Thoracic aorta (tissue), 2 donors: Measurements from ENCODE around the gene NDUFA13. TPM values are rescaled to one million over a fixed set of nuclear protein-coding genes. Genes with fewer than 3 reads are reported as not detected.

Experiments
- ATAC-seq: fragments of 150-250 bp; one replicate; pipeline ENCODE4 v1.8.0; 2017; ENCODE audit warnings: low read depth; ENCODE audit not compliant: insufficient number of reproducible peaks, low FRiP score
- DNase-seq: peaks from one replicate; pipeline ENCODE4 v3.0.0-alpha.2; 2020; ENCODE audit warnings: low spot score
- H3K27ac ChIP-seq, 2 donors: fragments of 200-600 bp; sonication (generic); 1 replicate in 1 of 2; 2 replicates in 1 of 2; pipeline ENCODE4 v1.5.1; 2016; ENCODE audit warnings: mild to moderate bottlenecking in 2 of 2, moderate library complexity in 2 of 2
- H3K27me3 ChIP-seq: fragments of 200-600 bp; sonication (generic); replicated peaks from 2 replicates; pipeline ENCODE4 v1.6.0; 2016; ENCODE audit warnings: mild to moderate bottlenecking; ENCODE audit not compliant: insufficient read depth
- H3K36me3 ChIP-seq: fragments of 200-600 bp; sonication (generic); one replicate; pipeline ENCODE4 v1.5.1; 2016
- H3K4me1 ChIP-seq, 2 donors: fragments of 200-600 bp; sonication (generic); 1 replicate in 1 of 2; 2 replicates in 1 of 2; pipeline versions ENCODE4 v1.5.1 to v1.6.0; 2016; ENCODE audit warnings: low read depth in 2 of 2, mild to moderate bottlenecking in 1 of 2; ENCODE audit not compliant: control insufficient read depth in 1 of 2
- H3K4me3 ChIP-seq: fragments of 200-600 bp; sonication (generic); 2 replicates; pipeline ENCODE4 v1.5.1; 2016; ENCODE audit warnings: mild to moderate bottlenecking
- H3K9me3 ChIP-seq: fragments of 200-600 bp; sonication (generic); 2 replicates; pipeline ENCODE4 v1.5.1; 2016
- CTCF ChIP-seq: fragments of 200-600 bp; sonication (generic); IDR thresholded peaks from one replicate; pipeline ENCODE4 v1.5.1; 2019; ENCODE audit warnings: antibody characterized with exemption
- total RNA-seq, 2 donors: library from RNA; depleted of rRNA; stranded (reverse); fragments of >200 nt; gene quantifications; one replicate each; pipeline versions ENCODE4 v1.1.0 to v1.2.3, GENCODE V29; 2016

The NDUFA13 gene
- total RNA-seq, 2 donors from 2014 or later: 15.5 to 60.8 TPM

- ATAC-seq: no peak
- Histone ChIP-seq H3K9me3 (no peaks in the 10 kb centered on the region), H3K4me3 (no peak overlapping the region), H3K36me3 (no peaks in the 10 kb centered on the region), H3K27me3 (no peaks in the 10 kb centered on the region), H3K4me1 (peaks cover 4 to 20% of the 10 kb centered on the region in 2 donors), H3K27ac (no peak overlapping the region)
- DNase-seq: no peak
- no peak for TF ChIP-seq CTCF
Measured at GRCh38 chr19:19534556-19535265, 18.7 kb downstream of the NDUFA13 start.

DNA sequence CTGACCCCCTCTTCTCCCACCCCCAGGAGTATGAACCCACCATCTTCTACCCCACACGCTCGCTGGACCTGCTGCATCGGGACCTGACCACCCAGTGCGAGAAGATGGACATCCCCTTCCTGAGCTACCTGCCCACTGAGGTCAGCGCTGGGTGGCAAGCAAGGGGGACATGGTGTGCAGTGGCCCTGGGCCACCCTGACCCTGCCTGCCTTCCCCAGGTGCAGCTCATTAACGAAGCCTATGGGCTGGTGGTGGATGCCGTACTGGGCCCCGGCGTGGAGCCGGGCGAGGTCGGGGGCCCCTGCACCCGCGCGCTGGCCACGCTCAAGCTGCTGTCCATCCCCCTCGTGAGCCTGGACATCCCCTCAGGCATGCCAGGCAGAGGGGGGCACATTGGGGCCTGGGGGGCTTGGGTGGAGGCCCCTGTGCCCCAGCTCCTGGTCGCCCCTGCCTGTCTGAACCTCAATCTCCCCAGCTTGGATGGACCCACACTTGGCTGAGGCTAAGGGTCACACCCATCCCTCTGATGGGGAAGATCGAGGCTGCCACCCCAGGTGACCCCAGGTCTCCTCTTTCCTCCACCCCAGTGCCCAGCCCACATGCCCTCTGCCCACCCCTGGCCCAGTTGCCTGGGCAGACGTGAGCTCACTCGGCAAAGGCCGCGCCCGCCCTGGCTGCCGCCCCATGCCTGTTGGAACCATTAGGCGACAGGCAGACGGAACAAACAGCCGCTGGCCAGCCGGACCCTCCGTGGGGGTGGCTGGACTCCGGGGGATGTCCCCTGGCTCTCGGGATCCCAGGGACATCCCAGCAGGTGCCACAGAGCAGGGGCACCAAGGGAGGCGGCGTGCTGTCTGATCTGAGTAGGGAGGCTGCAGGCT, 19.5 kb downstream of the NDUFA13 start:
- H3K27me3 ChIP-seq: no peaks in the 10 kb centered on the region
- no peak overlapping the region for H3K27ac ChIP-seq
- DNase-seq (no peak), ATAC-seq (no peak)
- no peak overlapping the region for H3K4me3 ChIP-seq
- no peak for TF ChIP-seq CTCF
- H3K36me3 ChIP-seq: no peaks in the 10 kb centered on the region
- H3K4me1 ChIP-seq: peaks cover 4 to 26% of the 10 kb centered on the region in 2 donors
- no peaks in the 10 kb centered on the region for H3K9me3 ChIP-seq

DNA sequence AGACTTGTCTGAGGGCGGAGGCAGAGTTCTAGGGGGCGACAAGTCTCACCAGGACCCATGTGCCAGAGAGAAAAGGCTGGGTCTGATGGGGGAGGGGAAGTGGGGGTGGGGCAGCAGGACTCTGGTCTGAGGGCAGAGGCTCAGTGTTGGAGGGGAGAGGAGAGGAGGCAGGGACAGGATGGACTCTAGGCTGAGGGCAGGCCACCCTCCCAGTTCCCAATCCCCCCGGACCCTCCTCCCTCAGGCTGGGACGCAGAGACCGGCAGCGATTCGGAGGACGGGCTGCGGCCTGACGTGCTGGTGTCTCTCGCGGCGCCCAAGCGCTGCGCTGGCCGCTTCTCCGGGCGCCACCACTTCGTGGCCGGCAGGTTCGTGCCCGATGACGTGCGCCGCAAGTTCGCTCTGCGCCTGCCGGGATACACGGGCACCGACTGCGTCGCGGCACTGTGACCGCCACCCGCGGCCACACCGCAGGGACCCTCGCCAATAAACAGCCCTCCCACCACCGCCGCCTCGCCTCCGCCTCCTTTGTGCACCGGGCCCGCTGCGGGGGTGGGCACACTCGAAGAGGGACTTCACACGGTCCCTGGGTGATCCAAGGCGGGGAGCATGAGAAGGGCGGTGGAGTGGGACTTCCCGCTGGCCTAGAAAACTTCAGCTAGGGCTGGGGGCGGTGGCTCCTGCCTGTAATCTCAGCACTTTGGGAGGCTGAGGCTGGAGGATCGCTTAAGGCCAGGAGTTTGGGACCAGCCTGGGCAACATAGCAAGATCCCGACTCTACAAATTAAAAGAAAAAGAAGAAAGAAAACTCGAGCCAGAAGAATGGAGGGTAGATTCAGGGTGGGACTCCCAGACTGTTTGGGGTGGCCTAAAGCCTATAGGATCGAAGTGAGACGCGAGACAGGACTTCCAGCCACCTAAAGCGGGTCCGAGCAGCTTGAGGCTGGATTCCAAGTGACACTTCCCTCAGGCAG, 21.3 kb downstream of the NDUFA13 start:
- H3K4me1 ChIP-seq: peaks cover 4 to 32% of the 10 kb centered on the region in 2 donors
- H3K27ac ChIP-seq: no peak overlapping the region
- H3K36me3 ChIP-seq: no peaks in the 10 kb centered on the region
- no peak for ATAC-seq
- no peaks in the 10 kb centered on the region for H3K9me3 ChIP-seq
- H3K4me3 ChIP-seq: peak overlapping the region; percentile 55
- H3K27me3 ChIP-seq: no peaks in the 10 kb centered on the region
- DNase-seq: no peak
- no peak for TF ChIP-seq CTCF

GRCh38 chr19:19538061-19538784, 22.2 kb downstream of the NDUFA13 start, which contains the start of gene CILP2:
Gene CILP2, plus strand, starts transcription at chr19:19538265. Its CDS starts 85 bp downstream, at chr19:19538350.
- no peaks in the 10 kb centered on the region for H3K36me3 ChIP-seq
- DNase-seq (no peak), ATAC-seq (no peak)
- H3K27ac ChIP-seq: no peak within 1 kb of the TSS
- H3K4me1 ChIP-seq: peaks cover 4 to 32% of the 10 kb centered on the region in 2 donors
- H3K4me3 ChIP-seq: peak within 1 kb of the TSS; percentile 55
- no peak for TF ChIP-seq CTCF
- no peaks in the 10 kb centered on the region for H3K27me3 ChIP-seq
- no peaks in the 10 kb centered on the region for H3K9me3 ChIP-seq
